Left ventricle myocardium inferior (tissue), 1 donor: Measurements from ENCODE around the gene NRG3. TPM values are rescaled to one million over a fixed set of nuclear protein-coding genes. Genes with fewer than 3 reads are reported as not detected.

ENCODE experiments used
- DNase-seq: peaks from one replicate; pipeline ENCODE4 v3.0.0-alpha.2; 2020
- H3K27ac ChIP-seq: fragments of 200-600 bp; replicated peaks from 2 replicates; pipeline ENCODE4 v1.8.0; 2021
- H3K27me3 ChIP-seq: fragments of 200-600 bp; 2 replicates; pipeline ENCODE4 v1.8.0; 2021; ENCODE audit warnings: low read depth
- H3K36me3 ChIP-seq: fragments of 200-600 bp; 2 replicates; pipeline ENCODE4 v1.8.0; 2021
- H3K4me1 ChIP-seq: fragments of 200-600 bp; 2 replicates; pipeline ENCODE4 v1.8.0; 2021
- H3K4me3 ChIP-seq: fragments of 200-600 bp; 2 replicates; pipeline ENCODE4 v1.8.0; 2021; ENCODE audit warnings: mild to moderate bottlenecking, moderate library complexity
- H3K9me3 ChIP-seq: fragments of 200-600 bp; replicated peaks from 2 replicates; pipeline ENCODE4 v1.8.0; 2021
- CTCF ChIP-seq: fragments of 200-600 bp; IDR thresholded peaks from 2 replicates; pipeline ENCODE4 v1.8.0; 2021; ENCODE audit warnings: antibody characterized with exemption, mild to moderate bottlenecking, borderline replicate concordance
- intact Hi-C: fragments of 100-400 bp; cut with micrococcal nuclease; formaldehyde crosslinking; loops from one replicate; pipeline ENCODE4 v1.11.0; 2022
- total RNA-seq: library from RNA; stranded (reverse); fragmentation: NEBNext Ultra II Directional; extraction: Animal tissue kit (Norgen Biotek cat#: 25700); gene quantifications from one replicate; pipeline ENCODE4 v1.2.1, GENCODE V29; 2021
- donor health status: DM: no; HTN: yes; CAD: no; lungs with severe emphysema.

NRG3 gene
- total RNA-seq, 1 donor from 2014 or later: 0.11 TPM

DNA sequence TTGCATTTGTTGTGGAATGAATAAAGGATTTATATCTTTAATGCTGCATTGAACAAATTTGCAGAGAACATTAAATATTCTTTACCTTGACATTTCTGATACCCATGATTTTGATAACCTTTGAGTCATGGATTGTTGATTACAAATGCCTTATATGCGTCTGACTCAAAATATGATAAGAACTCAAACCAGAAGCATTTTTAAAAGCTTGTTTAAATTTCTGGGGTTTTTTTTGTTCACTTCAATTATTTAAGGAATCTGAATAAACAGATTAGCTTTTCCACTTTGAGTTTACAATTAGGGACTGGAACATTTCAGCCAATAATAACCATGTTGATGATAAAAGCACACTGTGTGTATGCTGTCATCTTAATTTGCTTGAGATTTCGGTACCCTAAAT is 253.5 kb downstream of the NRG3 start:
- DNase-seq: no peak
- peaks cover 29% of the 10 kb centered on the region for H3K9me3 ChIP-seq
- H3K27ac ChIP-seq: no peak overlapping the region
- TF ChIP-seq CTCF: no peak
- no peak overlapping the region for H3K4me3 ChIP-seq
- H3K27me3 ChIP-seq: no peaks in the 10 kb centered on the region
- H3K36me3 ChIP-seq: no peaks in the 10 kb centered on the region
- H3K4me1 ChIP-seq: no peaks in the 10 kb centered on the region
- intact Hi-C loops: no loop called here

DNA sequence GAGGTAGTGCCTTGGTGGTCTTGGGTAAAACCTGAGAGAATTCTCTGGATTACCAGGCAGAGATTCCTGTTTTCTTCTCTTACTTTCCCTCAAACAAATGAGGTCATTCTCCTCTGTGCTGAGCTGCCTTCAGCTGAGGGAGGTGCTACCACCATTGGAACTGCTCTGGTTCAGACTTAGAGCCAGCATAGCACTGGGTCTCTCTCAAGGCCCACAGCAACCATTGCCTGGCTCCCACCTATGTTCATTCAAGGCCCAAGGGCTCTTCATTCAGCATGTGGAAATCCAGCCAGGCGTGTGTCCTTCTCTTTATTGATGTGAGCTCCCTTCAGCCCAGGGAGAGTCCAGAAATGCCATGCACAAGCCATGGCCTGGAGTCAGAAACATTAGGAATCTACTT is 261.1 kb downstream of the NRG3 start:
- Histone ChIP-seq H3K27me3 (no peaks in the 10 kb centered on the region), H3K27ac (no peak overlapping the region), H3K4me3 (no peak overlapping the region), H3K36me3 (no peaks in the 10 kb centered on the region), H3K4me1 (no peaks in the 10 kb centered on the region), H3K9me3 (peaks cover 22% of the 10 kb centered on the region)
- TF ChIP-seq CTCF: no peak
- no peak for DNase-seq
- intact Hi-C loops: no loop called here

DNA sequence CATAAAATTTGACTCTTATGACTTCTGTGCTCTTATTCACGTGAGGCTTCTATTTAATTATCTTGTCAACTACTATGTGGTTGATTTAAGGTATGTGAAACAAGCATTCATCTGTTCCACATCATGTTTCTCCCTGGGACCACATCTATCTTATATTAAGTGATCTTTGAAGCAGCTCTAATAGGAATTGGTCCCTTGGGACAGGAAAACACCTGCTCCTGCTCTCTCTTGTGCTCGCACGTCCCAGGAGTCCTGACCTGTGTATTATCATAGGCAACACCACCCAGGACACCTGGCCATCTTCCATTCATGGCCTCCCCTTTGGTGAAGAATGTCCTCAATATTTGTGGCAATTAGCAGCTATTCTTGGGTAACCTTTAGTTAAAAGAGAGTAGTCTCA is 269.2 kb downstream of the NRG3 start:
- Histone ChIP-seq H3K4me3 (no peak overlapping the region), H3K4me1 (no peaks in the 10 kb centered on the region), H3K36me3 (no peaks in the 10 kb centered on the region), H3K9me3 (no peaks in the 10 kb centered on the region), H3K27ac (no peak overlapping the region), H3K27me3 (no peaks in the 10 kb centered on the region)
- DNase-seq: no peak
- intact Hi-C loops: no loop called here
- TF ChIP-seq CTCF: no peak

GRCh38 chr10:82148764-82149163 is 273.8 kb downstream of the NRG3 start:
- H3K9me3 ChIP-seq: no peaks in the 10 kb centered on the region
- no peaks in the 10 kb centered on the region for H3K36me3 ChIP-seq
- H3K27me3 ChIP-seq: no peaks in the 10 kb centered on the region
- H3K27ac ChIP-seq: no peak overlapping the region
- TF ChIP-seq CTCF: no peak
- no peak for DNase-seq
- H3K4me1 ChIP-seq: no peaks in the 10 kb centered on the region
- H3K4me3 ChIP-seq: no peak overlapping the region
- intact Hi-C loops: no loop called here

DNA sequence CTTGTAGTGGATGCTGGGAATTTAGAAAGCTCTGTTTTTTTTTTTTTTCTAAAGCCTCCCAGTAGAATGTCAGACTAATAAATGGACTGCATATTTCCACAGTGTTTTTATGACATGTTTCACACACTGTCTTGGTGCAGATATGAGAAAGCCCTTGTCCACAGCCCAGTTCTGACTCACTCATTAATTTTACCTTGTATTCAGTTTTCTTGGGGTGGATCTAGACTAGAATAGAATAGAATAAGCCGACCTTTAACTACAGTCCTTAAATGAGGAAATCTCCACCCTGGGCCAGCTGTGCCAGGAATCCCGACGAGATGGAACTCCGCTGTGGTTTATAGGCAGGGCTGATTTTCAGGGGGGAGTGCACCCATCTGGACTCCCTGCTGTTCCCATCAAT is 274.7 kb downstream of the NRG3 start:
- DNase-seq: no peak
- Histone ChIP-seq H3K4me3 (no peak overlapping the region), H3K9me3 (no peaks in the 10 kb centered on the region), H3K27me3 (no peaks in the 10 kb centered on the region), H3K4me1 (no peaks in the 10 kb centered on the region), H3K36me3 (no peaks in the 10 kb centered on the region), H3K27ac (no peak overlapping the region)
- intact Hi-C loops: no loop called here
- no peak for TF ChIP-seq CTCF
